Smooth muscle cell of the umbilical artery (primary cell): ENCODE measurements around the gene DLG5. TPM values are rescaled to one million over a fixed set of nuclear protein-coding genes. Genes with fewer than 3 reads are reported as not detected.

Experiments
- total RNA-seq: library from RNA; depleted of rRNA; stranded (reverse); fragments of >200 nt; gene quantifications from 2 replicates; pipeline ENCODE4 v1.2.3, GENCODE V29; 2014

Gene DLG5, protein sequence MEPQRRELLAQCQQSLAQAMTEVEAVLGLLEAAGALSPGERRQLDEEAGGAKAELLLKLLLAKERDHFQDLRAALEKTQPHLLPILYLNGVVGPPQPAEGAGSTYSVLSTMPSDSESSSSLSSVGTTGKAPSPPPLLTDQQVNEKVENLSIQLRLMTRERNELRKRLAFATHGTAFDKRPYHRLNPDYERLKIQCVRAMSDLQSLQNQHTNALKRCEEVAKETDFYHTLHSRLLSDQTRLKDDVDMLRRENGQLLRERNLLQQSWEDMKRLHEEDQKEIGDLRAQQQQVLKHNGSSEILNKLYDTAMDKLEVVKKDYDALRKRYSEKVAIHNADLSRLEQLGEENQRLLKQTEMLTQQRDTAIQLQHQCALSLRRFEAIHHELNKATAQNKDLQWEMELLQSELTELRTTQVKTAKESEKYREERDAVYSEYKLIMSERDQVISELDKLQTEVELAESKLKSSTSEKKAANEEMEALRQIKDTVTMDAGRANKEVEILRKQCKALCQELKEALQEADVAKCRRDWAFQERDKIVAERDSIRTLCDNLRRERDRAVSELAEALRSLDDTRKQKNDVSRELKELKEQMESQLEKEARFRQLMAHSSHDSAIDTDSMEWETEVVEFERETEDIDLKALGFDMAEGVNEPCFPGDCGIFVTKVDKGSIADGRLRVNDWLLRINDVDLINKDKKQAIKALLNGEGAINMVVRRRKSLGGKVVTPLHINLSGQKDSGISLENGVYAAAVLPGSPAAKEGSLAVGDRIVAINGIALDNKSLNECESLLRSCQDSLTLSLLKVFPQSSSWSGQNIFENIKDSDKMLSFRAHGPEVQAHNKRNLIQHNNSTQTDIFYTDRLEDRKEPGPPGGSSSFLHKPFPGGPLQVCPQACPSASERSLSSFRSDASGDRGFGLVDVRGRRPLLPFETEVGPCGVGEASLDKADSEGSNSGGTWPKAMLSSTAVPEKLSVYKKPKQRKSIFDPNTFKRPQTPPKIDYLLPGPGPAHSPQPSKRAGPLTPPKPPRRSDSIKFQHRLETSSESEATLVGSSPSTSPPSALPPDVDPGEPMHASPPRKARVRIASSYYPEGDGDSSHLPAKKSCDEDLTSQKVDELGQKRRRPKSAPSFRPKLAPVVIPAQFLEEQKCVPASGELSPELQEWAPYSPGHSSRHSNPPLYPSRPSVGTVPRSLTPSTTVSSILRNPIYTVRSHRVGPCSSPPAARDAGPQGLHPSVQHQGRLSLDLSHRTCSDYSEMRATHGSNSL (N-terminal part only)
- total RNA-seq: 26.4 and 50.8 TPM in 2 replicates

DNA sequence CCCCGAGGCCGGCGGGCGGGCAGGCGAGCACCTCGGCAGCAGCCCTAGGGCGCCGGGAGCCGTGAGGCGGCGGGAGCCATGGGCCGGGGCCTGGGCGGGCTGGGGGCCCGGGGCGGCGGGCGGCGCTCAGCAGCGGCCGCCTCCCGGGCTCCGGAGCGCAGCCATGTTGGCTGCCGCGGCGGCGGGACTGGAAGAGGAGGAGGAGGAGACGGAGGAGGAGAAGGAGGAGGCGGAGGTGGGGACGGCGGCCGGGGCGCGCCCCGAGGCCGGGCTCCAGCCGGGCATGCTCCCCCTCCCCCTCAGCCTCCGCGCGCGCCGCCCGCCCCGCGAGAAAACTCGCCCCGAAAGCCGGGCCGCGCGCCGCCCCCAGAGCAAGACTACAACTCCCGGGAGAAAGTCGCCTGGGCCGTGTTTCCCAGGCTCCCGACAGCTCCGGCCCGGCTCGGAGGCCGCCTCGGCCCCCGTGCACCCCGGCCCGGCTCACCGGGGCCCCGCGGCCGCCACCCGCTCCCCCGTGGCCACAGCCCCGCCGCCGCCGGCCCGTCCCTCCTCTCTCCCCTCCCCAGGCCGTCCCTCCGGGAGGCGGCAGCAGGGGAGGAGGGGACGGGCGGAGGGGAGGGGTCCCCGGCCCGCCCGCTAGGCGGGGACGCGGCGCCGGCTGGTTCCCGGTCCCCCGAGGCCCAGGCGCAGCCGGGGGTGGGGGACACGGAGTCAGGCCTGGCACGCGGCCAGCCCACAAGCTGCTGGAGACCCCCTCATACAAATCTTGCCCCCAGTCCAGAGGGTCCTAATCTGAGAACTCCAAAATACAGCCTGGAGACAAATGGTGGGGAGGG lies at the start of gene DLG5:
Gene DLG5, minus strand, starts transcription at position 190 of the 836 bp plus-strand sequence. CDS start 235 bp downstream, outside the sequence.

Other genes with a start within 250 kb of the DLG5 start
- gene POLR3A, start 102.8 kb upstream of the DLG5 start, total RNA-seq: 16.9 and 27.5 TPM in 2 replicates
- 1,473 and 2,150 TPM in 2 replicates for gene RPS24, start 107.1 kb upstream of the DLG5 start, total RNA-seq